ENCODE results near the gene MEG3. TPM values are rescaled to one million over a fixed set of nuclear protein-coding genes. Genes with fewer than 3 reads are reported as not detected.

MEG3 gene
- total RNA-seq, 2 experiments from 2014 or later, result not detected

DNA sequence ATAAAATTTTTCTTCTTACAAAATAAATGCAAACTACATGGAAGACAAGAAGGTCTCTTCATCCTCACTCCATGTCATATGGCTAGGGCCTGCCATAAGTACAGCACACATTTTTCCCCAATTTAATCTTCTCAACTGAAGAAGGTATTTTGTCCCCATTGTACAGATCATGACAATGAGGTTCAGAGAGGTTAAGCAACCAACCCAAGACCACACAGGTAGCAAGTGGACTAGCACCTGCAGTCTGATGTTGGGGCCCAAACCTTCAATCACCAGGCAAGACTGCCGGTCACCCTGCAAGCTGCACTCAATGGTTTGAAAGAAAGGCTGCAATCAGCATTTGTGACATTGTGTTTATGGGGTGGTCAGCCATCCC is 6.5 kb upstream of the MEG3 start:
- TF ChIP-seq EZH2phosphoT487 (IDR thresholded peaks at IDR 0.05; ENCODE audit: borderline replicate concordance, low read depth, low read length), result no peak
- TF ChIP-seq, protein P1, sequence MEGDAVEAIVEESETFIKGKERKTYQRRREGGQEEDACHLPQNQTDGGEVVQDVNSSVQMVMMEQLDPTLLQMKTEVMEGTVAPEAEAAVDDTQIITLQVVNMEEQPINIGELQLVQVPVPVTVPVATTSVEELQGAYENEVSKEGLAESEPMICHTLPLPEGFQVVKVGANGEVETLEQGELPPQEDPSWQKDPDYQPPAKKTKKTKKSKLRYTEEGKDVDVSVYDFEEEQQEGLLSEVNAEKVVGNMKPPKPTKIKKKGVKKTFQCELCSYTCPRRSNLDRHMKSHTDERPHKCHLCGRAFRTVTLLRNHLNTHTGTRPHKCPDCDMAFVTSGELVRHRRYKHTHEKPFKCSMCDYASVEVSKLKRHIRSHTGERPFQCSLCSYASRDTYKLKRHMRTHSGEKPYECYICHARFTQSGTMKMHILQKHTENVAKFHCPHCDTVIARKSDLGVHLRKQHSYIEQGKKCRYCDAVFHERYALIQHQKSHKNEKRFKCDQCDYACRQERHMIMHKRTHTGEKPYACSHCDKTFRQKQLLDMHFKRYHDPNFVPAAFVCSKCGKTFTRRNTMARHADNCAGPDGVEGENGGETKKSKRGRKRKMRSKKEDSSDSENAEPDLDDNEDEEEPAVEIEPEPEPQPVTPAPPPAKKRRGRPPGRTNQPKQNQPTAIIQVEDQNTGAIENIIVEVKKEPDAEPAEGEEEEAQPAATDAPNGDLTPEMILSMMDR (conservative IDR thresholded peaks at IDR 0.05; ENCODE audit: low read length), result no peak
- POLR2A ChIA-PET, result no interaction called here
- no peak overlapping the region for H3K4me3 ChIP-seq (ENCODE audit: low read depth, low read length, poor library complexity, severe bottlenecking)
- BruUV-seq (replicated peaks), result no TSS peak
- H3K4me1 ChIP-seq (ENCODE audit: insufficient read depth, low read length, poor library complexity, severe bottlenecking), result peaks cover 8% of the 10 kb centered on the region
- no peak overlapping the region for H3K27ac ChIP-seq (ENCODE audit: low read depth, low read length, poor library complexity, severe bottlenecking)
- H3K4me2 ChIP-seq (ENCODE audit: low read length), result no peak overlapping the region
- no peaks in the 10 kb centered on the region for H3K36me3 ChIP-seq (ENCODE audit: insufficient read depth, low read length)
- no peaks in the 10 kb centered on the region for H3K9me3 ChIP-seq (ENCODE audit: low read length)
- H4K20me1 ChIP-seq (ENCODE audit: insufficient read depth, low read length), result no peaks in the 10 kb centered on the region
- H3K79me2 ChIP-seq (ENCODE audit: insufficient read depth, low read depth, low read length), result no peaks in the 10 kb centered on the region
- intact Hi-C loops (cut with micrococcal nuclease; ENCODE audit: unreplicated experiment), result no loop called here
- H3K9me2 ChIP-seq (ENCODE audit: insufficient read depth, low read length), result no peaks in the 10 kb centered on the region
- no peak overlapping the region for H2AFZ ChIP-seq (ENCODE audit: low read length)
- DNase-seq (ENCODE audit: low spot score), result no peak
- CTCF ChIA-PET (ENCODE audit: unreplicated experiment), result no interaction called here

DNA sequence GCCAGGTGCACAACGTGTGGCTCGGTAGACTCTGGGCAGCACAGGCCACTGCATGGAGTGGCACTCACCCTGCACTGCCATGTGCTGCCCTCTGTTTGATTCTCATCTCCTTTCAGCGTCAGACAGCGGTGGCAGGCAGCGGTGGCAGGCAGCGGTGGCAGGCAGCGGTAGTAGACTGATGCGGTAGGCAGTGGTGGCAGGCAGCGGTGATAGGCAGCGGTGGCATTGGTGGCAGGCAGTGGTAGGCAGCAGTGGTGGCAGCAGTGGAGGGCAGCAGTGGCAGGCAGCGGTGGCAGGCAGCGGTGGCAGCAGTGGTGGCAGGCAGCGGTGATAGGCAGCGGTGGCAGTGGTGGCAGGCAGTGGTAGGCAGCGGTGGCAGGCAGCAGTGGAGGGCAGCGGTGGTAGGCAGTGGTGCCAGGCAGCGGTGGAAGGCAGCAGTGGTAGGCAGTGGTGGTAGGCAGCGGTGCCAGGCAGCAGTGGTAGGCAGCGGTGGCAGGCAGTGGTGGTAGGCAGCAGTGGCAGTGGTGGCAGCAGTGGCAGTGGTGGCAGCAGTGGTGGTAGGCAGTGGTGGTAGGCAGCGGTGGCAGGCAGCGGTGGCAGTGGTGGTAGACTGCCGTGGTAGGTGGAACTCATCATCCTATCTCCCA is 6.0 kb upstream of the MEG3 start:
- Histone ChIP-seq H3K27ac (ENCODE audit: low read depth, low read length, poor library complexity, severe bottlenecking) (no peak overlapping the region), H3K9me2 (ENCODE audit: insufficient read depth, low read length) (no peaks in the 10 kb centered on the region), H3K4me3 (ENCODE audit: low read depth, low read length, poor library complexity, severe bottlenecking) (no peak overlapping the region), H2AFZ (ENCODE audit: low read length) (no peak overlapping the region), H3K9me3 (ENCODE audit: low read length) (no peaks in the 10 kb centered on the region), H4K20me1 (ENCODE audit: insufficient read depth, low read length) (no peaks in the 10 kb centered on the region), H3K79me2 (ENCODE audit: insufficient read depth, low read depth, low read length) (no peaks in the 10 kb centered on the region), H3K4me1 (ENCODE audit: insufficient read depth, low read length, poor library complexity, severe bottlenecking) (peaks cover 3% of the 10 kb centered on the region), H3K36me3 (ENCODE audit: insufficient read depth, low read length) (no peaks in the 10 kb centered on the region), H3K4me2 (ENCODE audit: low read length) (no peak overlapping the region)
- TF ChIP-seq, protein P1 (conservative IDR thresholded peaks at IDR 0.05; ENCODE audit: low read length), result no peak
- no peak for TF ChIP-seq EZH2phosphoT487 (IDR thresholded peaks at IDR 0.05; ENCODE audit: borderline replicate concordance, low read depth, low read length)
- no TSS peak for BruUV-seq (replicated peaks)
- POLR2A ChIA-PET, result no interaction called here
- intact Hi-C loops (cut with micrococcal nuclease; ENCODE audit: unreplicated experiment), result no loop called here
- DNase-seq (ENCODE audit: low spot score), result no peak
- CTCF ChIA-PET (ENCODE audit: unreplicated experiment), result no interaction called here

DNA sequence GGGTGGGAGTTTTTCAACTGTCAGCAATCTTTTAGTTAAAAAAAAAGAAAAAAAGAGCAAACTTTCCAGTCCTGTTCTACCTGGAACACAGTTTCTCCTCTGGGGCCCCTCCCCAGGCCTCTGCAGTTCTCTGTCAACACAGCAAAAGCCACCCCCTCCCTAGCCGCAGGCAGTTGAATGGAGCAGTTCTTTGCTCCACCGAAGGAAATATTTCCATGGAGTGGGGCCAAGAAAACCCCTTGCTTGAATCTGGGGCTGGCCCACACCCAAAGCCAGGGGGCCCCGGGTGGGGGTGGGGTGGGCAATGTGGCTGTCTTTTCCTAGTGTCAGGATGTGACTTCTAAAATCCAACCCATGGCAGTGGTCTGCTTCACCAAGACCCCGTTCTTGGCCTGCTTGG is 5.0 kb upstream of the MEG3 start:
- no peaks in the 10 kb centered on the region for H3K79me2 ChIP-seq (ENCODE audit: insufficient read depth, low read depth, low read length)
- intact Hi-C loops (cut with micrococcal nuclease; ENCODE audit: unreplicated experiment), result no loop called here
- ChIA-PET POLR2A (no interaction called here), CTCF (ENCODE audit: unreplicated experiment) (no interaction called here)
- H3K4me2 ChIP-seq (ENCODE audit: low read length), result no peak overlapping the region
- no peaks in the 10 kb centered on the region for H4K20me1 ChIP-seq (ENCODE audit: insufficient read depth, low read length)
- H3K36me3 ChIP-seq (ENCODE audit: insufficient read depth, low read length), result no peaks in the 10 kb centered on the region
- no peak overlapping the region for H3K27ac ChIP-seq (ENCODE audit: low read depth, low read length, poor library complexity, severe bottlenecking)
- no peaks in the 10 kb centered on the region for H3K4me1 ChIP-seq (ENCODE audit: insufficient read depth, low read length, poor library complexity, severe bottlenecking)
- TF ChIP-seq, protein P1 (conservative IDR thresholded peaks at IDR 0.05; ENCODE audit: low read length), result no peak
- no peak for TF ChIP-seq EZH2phosphoT487 (IDR thresholded peaks at IDR 0.05; ENCODE audit: borderline replicate concordance, low read depth, low read length)
- no TSS peak for BruUV-seq (replicated peaks)
- no peaks in the 10 kb centered on the region for H3K9me3 ChIP-seq (ENCODE audit: low read length)
- H3K4me3 ChIP-seq (ENCODE audit: low read depth, low read length, poor library complexity, severe bottlenecking), result no peak overlapping the region
- no peaks in the 10 kb centered on the region for H3K9me2 ChIP-seq (ENCODE audit: insufficient read depth, low read length)
- no peak overlapping the region for H2AFZ ChIP-seq (ENCODE audit: low read length)
- DNase-seq (ENCODE audit: low spot score), result no peak

Measured in OCI-LY7 (cell line).